Measurements from ENCODE around the gene ST6GALNAC2.
"Not testable (repeated sequence)": the region's sequence is repeated elsewhere in the genome, so short reads cannot be mapped to it uniquely, and the experiment has no call there.

The ST6GALNAC2 gene

GRCh38 chr17:76538941-76539570 lies 46.6 kb downstream of the ST6GALNAC2 start:
- DNase-seq = no peak

DNA sequence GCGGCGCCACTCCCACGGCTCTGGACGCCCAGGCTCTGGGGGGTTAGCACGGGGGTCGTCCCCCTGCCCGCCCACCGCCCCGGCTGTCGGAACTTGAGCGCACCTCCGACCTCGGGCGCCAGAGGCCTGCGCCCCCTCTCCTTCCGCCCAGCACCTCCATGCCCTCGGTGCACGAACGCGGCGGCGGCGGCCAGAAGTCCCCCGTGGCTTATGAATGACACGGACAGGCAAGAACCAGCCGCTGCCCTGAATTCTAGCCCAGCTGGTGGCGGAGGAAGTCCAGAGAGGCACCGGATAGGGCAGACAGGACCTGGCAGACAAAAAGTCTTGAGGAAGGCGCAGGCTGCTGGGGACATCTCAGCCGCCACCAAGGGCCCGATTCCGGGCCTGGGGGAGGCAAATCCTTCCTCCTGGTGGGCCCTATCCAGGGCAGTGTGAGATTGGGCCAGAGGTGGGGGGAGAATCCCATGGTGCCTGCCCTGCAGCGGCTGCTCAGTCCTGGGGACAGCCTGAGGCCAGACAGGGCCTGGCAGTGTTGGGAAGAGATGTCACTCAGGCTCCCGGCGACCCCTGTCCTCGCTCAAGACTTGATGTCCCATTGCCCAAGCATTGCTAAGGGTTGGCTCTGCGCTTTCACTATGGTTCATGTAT lies 47.3 kb downstream of the ST6GALNAC2 start:
- no peak for DNase-seq

DNA sequence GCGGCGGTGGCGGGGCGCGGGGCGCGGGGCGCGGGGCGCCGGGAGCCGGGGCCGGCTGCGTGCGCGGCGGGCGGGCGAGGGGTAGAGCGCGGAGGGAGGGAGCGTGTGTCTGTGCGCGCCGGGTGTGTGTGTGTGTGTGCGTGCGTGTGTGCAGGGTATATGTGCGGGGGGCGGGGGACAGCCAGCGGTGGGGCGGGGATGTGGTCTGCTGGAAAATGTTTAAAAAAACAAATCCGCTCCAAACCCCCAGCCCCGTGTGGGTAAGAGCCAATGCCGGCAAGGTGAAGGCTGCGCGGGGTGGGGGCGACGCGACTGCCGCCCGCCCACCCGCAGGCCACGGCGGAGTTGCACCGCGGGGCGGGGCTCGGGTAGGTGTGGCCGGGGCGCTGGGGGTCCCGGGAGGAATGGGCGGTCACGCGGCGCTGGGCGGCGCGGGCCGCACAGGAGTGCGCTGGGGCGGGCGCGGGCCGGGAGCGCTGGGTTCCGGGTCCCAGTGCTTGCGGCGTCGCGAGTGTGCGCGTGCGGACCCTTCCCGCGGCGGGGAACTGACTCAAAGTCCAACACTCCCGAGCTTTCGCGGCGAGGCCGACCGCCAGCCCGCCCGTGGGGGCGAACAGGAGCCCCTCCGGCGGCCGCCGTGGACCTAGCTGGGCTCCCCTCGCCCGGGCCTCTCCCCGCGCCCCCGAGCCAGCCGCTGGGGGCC lies 47.9 kb downstream of the ST6GALNAC2 start, which contains the start of gene CYGB:
Gene CYGB, minus strand, starts transcription at position 132 of the 703 bp plus-strand sequence. CDS start 167 bp downstream, outside the sequence.
- no peak for DNase-seq

GRCh38 chr17:76537288-76537577 lies 48.4 kb downstream of the ST6GALNAC2 start:
- DNase-seq = no peak

GRCh38 chr17:76536511-76537287 lies 49.0 kb downstream of the ST6GALNAC2 start:
- DNase-seq = no peak

DNA sequence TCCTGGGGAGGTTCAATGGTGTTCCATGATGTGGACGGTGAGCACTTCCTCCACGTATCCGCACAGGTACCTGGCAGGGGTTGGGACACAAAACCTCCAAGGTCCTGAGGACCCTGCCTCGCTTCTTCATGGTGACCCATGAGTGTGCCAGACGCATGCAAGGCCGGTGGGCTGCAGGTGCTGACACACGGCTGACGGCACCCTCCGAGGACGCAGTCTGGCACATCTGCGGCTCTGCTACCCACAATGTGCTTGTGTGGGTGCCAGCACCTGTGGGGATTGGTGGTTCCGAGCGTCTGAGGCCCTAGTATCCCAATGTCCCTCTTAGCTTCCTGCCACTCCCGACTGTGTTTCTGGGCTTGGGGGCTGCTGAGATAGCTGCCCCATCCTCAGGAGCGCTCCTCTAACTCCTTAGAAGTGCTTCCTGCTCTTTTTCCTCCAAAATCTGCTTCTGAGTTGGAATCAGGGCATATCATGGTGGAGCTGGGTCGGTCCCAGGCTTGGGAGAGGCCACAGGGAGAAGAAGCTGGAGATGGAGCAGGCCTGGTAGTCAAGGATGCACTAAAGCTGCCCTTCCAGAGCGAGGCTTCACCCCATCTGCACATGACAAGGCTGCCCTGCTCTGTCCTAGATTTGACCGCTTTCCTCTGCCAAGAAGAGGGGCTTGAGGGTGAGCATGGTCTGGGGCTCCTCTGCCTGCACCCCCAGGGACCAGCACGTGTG lies 49.7 kb downstream of the ST6GALNAC2 start:
- no peak for DNase-seq

DNA sequence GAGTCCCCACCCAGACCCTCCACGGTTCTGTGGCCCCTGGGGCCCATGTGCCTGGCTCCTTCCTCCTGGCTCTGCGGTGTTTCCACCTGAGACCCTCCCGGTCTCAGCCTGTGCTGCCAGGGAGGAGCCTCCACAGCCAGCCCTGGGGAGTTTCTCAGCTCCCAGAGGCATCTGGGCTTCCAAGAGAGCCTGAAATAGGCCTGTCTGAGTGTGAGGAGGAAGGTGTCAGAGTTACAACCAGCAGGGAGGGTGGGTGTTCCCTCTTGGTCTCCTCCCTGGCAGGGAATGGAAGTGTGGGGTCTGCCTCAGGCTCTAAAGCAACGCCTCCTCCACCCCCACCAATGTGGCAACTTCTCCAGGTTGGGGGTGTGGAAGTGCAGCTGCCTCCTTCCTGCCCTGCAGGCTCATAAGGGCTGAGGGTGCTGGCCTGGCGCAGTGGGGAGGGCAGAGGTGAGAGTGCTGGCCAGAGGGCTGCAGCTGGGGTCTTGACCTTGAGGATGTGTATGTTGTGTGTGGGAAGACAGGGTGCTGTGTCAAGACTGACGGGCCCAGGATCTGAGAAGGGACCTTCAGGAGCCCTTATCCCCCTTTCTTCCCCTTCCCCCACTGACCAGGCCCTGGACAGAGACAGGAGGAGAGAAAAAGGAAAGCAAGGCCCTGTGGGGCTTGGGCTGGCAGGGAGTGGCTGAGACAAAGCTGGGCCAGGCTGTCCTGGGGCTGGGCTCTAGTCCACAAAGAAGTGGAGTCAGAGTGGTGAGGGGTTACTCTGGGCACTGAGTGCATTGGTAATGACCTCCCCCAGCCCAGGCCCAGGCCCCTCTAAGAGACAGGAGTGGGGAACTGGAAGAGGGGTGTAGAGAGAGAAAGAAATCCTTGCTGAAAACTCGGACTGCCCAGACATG lies 50.6 kb downstream of the ST6GALNAC2 start:
- DNase-seq = no peak

DNA sequence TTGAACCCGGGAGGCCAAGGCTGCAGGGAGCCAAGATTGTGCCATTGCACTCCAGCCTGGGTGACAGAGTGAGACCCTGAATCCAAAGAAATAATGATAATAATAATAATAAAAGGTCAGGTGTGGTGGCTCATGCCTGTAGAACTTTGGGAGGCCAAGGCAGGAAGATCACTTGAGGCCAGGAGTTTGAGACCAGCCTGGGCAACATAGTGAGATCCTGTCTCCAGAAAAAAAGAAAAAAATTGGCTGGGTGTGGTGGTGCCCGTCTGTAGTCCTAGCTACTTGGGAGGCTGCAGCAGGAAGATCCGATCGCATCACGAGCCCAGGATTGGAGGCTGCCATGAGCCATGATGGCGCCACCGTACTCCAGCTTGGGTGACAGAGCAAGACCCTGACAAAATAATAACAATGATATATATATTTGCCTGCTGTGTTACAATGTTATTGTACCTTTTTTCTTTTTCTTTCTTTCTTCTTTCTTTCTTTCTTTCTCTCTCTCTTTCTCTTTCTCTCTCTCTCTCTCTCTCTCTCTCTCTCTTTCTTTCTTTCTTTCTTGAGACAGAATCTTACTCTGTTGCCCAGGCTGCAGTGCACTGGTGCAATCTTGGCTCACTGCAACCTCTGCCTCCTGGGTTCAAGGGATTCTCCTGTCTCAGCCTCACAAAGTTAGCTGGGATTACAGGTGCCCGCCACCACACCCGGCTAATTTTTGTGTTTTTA lies 51.9 kb downstream of the ST6GALNAC2 start:
- not testable (repeated sequence) for DNase-seq

GRCh38 chr17:76532072-76532651 lies 53.5 kb downstream of the ST6GALNAC2 start:
- DNase-seq = no peak

DNA sequence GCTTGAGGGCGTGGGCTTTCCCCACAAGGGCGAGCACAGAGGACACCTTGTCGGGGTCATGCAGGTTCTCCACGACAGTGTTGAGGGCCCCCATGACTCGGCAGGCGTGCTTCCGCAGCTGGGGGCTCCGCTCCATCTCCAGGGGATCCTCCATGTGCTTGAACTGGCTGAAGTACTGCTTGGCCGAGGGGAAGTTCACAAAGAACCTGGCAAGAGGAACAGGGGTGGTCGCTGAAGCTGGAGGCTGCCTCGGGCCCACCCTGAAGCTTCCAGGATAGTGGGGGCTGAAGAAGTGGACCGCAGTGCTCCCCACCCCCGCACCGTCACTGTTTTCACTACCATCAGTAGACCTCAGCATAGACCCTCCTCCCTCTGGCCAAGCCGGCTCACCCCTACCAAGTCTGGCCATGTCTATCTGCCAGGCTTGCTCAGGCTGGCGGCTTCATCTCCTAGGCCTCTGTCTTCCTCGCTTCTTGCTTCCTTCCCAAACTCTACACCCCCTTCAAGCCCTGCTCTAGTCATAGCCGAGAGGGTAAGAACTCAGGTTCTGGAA lies 54.1 kb downstream of the ST6GALNAC2 start:
- no peak for DNase-seq

DNA sequence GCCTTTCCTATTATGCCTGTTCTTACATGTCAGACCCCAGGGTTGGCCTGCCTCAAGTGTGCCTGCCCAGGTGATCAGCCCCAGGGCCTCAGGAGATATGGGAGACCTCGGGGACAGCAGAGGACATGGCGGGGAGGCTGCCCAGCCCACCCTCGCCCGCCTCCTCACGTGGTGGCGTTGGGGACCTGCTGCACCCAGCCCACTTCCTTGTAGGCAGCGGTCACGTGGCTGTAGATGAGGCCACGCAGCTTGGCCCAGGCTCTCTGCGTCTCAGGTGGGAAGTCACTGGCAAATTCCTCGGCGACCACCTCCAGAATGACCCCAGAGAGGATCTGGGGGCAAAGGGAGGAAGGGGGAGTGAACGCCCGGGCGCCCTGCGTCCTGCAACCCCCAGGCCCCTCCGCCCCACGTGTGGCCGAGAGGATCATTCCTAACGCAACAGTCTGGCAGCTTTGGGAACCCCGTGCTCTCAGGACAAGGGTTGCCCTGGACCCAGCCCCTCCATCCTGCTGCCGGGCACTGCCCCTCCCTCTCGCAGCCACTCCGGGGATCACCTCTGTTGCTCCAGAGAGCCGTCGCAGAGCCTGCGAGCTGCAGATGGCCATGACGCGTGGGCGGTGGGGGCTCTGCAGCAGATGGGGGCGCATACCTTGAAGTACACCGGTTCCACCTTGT lies 54.7 kb downstream of the ST6GALNAC2 start:
- DNase-seq = no peak

GRCh38 chr17:76530095-76530723 lies 55.5 kb downstream of the ST6GALNAC2 start:
- DNase-seq = no peak

- no peak for DNase-seq
Observed at GRCh38 chr17:76529224-76530094, 56.2 kb downstream of the ST6GALNAC2 start.

DNA sequence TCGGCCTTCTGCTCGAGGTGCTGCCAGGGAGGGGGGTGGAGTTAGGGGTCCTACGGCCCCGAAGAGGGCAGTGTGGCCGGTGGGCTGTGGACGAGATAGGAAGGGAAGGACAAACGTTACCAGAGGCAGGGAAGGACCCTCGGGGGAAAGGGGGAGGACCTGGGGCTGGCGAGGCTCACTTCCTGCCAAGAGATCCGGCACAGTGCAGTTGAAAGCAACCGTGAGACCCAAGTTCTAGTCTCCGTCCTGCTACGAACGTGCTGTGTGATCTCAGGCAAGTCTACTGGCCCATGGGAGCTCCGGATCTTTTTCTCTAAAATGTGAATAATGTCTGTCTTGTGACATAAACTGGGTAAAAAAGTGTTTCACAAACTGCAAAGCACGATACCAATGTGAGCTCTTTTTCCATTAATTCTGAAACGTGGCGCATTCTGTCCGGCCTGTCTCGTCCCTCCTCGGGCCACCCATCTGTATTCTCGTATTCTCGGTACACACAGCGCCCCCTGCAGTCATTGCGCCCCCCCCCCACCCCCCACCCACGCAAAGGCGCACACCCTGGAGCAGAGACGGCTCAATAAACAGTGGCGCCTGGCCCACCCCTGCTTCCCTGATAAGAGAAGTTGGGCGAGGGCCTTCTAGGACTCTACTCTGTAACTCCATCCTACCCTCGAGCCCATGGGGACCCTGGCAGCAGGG lies 57.0 kb downstream of the ST6GALNAC2 start:
- DNase-seq = no peak

GRCh38 chr17:76528156-76528527 lies 57.5 kb downstream of the ST6GALNAC2 start:
- DNase-seq = no peak

- peak; percentile 59 for DNase-seq
Observed at GRCh38 chr17:76527430-76528111, 58.1 kb downstream of the ST6GALNAC2 start.

GRCh38 chr17:76527016-76527415 lies 58.6 kb downstream of the ST6GALNAC2 start:
- DNase-seq = not testable (repeated sequence)
